Activated T-cell treated with anti-CD3 and anti-CD28 coated beads, Interleukin-2, amount 50 U/mL, for 4 hours (primary cell): Measurements from ENCODE around the gene PPIL6. TPM values are rescaled to one million over a fixed set of nuclear protein-coding genes. Genes with fewer than 3 reads are reported as not detected.

Source experiments
- ATAC-seq, 2 donors: fragments of 200-7000 bp; cut with Tn5 transposase; one replicate each; pipeline ENCODE4 v1.10.0; 2021
- DNase-seq: peaks from one replicate; pipeline ENCODE4 v3.0.0-alpha.2; 2020
- H3K27me3 Mint-ChIP-seq: one replicate; pipeline ENCODE4 v1.8.0; 2021; ENCODE audit warnings: low read depth, mixed read lengths
- H3K36me3 Mint-ChIP-seq: one replicate; pipeline ENCODE4 v1.8.0; 2022; ENCODE audit warnings: mixed read lengths; ENCODE audit not compliant: insufficient read depth
- H3K4me1 Mint-ChIP-seq: one replicate; pipeline ENCODE4 v1.8.0; 2021; ENCODE audit warnings: low read depth, mixed read lengths
- H3K4me3 Mint-ChIP-seq: one replicate; pipeline ENCODE4 v1.8.0; 2021; ENCODE audit warnings: mild to moderate bottlenecking, moderate library complexity, mixed read lengths
- H3K9me3 Mint-ChIP-seq: one replicate; pipeline ENCODE4 v1.8.0; 2021; ENCODE audit warnings: mixed read lengths
- total RNA-seq, 3 donors: library from RNA; stranded (reverse); gene quantifications; one replicate each; pipeline ENCODE4 v1.2.1, GENCODE V29; 2021

PPIL6 gene
- total RNA-seq, 3 donors from 2014 or later: 0.13 to 0.46 (median 0.27) TPM

DNA sequence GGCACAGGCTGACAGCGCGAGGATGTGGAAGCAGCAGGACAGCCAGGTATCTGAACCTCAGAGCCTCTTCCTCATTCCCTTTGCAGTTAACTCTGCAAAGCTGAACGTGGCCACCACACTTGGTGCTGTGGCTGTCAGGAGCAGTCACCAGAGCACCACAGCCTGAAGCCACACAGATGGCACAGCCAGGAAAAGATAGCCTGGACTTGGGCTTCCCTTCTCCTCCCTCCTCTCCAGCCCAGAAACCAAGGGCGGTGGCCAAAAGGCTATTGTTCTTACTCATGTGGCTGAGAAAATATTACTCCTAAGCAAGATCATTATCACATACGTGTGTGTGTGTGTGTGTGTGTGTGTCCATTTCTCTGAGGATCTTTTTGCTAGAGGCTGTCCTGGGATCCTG lies 97.9 kb downstream of the PPIL6 start:
- no peak overlapping the region for H3K4me3 Mint-ChIP-seq
- H3K27me3 Mint-ChIP-seq: no peaks in the 10 kb centered on the region
- no peaks in the 10 kb centered on the region for H3K4me1 Mint-ChIP-seq
- ATAC-seq: no peak
- H3K9me3 Mint-ChIP-seq: no peaks in the 10 kb centered on the region
- DNase-seq: no peak
- peaks cover 4% of the 10 kb centered on the region for H3K36me3 Mint-ChIP-seq

DNA sequence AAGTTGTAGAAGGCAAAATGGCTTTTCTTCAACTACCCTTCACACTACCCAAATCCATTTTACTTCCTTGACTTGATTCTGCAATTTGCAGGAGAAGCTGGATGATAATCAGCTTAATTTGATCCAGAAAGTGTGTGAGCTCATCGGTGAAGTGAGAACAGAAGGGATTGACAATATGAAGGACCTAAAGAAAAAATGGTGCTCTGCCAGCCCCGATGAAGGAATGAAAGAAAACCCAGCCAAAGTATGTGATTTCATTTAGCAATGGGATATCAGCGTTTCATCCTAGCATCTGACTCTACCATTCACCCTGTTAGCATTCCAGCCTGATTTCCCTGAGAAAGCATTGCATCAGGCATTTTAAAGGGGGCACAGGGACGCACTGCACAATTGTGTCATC lies 99.6 kb downstream of the PPIL6 start:
- no peaks in the 10 kb centered on the region for H3K9me3 Mint-ChIP-seq
- no peaks in the 10 kb centered on the region for H3K27me3 Mint-ChIP-seq
- H3K4me1 Mint-ChIP-seq: no peaks in the 10 kb centered on the region
- peaks cover 5% of the 10 kb centered on the region for H3K36me3 Mint-ChIP-seq
- ATAC-seq (no peak), DNase-seq (no peak)
- no peak overlapping the region for H3K4me3 Mint-ChIP-seq

Other genes starting within 250 kb of the PPIL6 start
- 100 to 1,000 TPM; 236 to 295 (median 239) TPM for gene CD164, start 58.2 kb downstream of the PPIL6 start, total RNA-seq
- 10 to 100 TPM; 12.5 to 19.4 (median 15.6) TPM for gene SMPD2, start 96 bp upstream of the PPIL6 start, total RNA-seq
- 10 to 100 TPM in 2 of 3 donors, 1 to 10 TPM in 1; 7.6 to 12.5 (median 12.4) TPM for gene MICAL1, start 15.1 kb upstream of the PPIL6 start, total RNA-seq
- gene ZBTB24, start 42.6 kb upstream of the PPIL6 start, total RNA-seq: 10 to 100 TPM; 13.9 to 15.5 (median 14.8) TPM